HG03045 (cell line): ENCODE data around the gene BCAR1.
"Not testable (repeated sequence)": the region's sequence is repeated elsewhere in the genome, so short reads cannot be mapped to it uniquely, and the experiment has no call there.

ENCODE experiments used
- ATAC-seq: cut with Tn5 transposase; IDR thresholded peaks from one replicate; pipeline ENCODE4 v1.9.1; 2021; ENCODE audit warnings: mild to moderate bottlenecking, moderate library complexity; ENCODE audit not compliant: unreplicated experiment

The BCAR1 gene

DNA sequence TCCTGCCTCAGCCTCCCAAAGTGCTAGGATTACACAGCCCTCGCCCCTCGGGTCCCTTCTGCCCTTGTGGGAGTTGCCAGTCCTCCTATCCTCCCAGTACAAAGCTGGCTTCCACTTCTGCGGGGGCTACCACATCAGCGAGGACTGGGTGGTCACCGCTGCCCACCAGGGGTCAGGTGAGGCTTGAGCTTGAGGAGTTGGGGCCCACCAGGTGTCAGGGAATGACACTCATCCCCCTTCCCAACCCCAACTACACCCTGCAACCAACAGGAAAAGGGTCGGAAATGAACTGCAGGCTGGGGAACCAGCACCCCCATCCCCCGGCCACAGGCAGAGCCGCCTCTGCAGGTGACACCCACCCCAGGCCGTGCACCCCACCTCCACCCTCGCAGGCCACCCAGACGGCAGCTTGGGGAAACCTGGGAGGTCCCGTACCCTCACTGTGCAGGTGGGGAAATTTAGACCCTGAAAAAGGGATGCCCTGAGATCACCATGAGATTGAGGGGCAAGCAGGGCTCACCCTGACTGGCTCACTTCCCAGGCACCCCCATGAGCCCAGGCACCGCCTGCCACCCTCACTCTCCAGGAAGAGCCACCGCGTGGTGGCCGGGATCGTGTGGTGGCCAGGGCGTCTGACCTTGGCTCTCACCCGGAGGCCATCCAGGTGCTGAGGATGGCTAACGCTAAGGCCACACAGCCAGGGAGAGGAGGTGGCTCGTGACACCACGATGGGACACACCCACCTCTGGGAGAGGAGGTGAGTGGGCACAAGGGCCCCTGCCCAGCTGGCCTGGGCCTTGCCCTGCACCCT is 24.7 kb downstream of the BCAR1 start:
- no peak for ATAC-seq

DNA sequence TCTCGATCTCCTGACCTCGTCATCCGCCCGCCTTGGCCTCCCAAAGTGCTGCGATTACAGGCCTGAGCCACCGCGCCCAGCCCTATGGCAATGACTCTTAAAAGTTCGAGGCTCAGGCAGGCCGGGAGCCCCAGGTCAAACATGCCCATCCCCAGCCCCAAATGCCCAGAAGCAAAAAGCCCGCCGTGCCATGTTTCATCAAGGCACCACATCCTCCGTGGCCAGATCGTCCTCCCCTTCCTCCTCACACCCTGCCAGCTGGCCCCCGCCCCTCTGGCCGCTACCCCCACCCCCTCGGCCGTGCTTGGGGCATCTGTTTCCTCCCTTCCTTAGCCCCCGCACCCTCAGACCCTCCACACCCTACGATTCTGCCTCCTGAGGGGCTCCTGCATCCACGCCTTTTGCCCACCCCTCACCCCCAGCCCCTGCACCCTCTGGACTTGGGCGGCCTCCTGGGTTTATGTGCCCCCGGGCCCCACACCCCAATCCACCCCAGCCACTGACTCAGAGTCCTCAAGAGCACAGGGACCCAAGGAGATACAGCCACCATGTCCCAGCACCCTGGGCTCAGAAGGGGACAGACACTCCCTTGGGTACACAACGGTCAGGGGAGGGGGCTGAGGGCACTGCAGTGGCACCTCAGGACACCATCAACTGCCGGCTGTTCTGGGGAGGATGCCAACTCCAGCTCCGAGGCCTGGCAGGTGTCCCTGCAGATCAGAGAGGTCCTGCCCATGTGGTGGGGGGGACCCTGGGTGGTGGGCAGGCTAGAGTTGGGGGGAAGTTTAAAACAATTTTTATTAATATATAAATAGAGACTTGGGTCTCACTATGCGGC is 25.5 kb downstream of the BCAR1 start:
- ATAC-seq = no peak

DNA sequence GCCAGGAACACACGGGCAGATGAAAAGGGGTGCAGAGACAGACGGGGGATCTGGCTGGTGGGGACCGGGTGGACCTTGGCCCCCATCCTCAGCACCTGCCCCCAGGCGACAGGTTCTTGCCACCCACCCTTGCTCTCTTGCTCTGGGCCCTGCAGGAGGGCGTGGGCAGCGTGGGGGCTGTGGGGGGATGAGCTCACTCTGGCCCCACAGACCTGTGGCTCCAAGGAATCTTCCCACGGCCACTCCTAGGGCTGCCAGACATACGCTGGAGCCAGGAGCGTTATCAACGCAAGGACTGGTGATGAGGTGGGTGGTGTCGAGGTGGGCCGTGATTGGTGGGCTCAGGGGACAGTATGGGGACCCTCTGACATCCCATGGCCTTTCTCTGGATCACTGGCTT is 26.3 kb downstream of the BCAR1 start:
- ATAC-seq = no peak

DNA sequence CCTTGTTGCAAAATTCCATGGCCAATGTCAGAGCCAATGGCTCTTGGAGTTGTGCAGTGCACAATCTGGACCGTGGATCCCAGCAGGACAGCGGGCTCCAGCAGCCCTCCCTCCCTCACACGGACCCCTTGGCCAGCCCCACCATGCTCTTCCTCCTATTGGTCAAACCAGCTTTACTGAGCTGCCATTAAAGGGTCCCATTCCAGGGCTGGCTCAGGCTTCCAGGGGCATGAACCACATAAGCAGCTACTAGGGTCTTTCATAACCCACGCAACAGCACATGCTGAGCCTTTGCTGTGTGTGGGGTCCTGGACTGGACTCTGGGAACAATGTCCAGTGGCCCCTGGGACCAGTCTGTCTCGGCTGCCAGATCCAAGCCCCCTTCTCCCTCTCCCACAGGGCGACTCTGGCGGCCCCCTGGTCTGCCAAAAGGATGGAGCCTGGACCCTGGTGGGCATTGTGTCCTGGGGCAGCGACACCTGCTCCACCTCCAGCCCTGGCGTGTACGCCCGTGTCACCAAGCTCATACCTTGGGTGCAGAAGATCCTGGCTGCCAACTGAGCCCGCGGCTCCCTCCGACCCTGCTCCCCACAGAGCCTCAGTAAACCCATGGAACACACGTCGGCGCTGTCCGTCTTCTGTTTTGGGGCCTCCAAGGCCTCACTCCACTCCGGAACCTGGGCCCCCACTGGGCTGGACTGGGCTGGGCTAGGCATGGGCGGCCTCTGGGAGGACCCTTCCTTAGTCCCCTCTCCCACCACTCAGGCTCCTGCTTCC is 26.9 kb downstream of the BCAR1 start:
- ATAC-seq = no peak

DNA sequence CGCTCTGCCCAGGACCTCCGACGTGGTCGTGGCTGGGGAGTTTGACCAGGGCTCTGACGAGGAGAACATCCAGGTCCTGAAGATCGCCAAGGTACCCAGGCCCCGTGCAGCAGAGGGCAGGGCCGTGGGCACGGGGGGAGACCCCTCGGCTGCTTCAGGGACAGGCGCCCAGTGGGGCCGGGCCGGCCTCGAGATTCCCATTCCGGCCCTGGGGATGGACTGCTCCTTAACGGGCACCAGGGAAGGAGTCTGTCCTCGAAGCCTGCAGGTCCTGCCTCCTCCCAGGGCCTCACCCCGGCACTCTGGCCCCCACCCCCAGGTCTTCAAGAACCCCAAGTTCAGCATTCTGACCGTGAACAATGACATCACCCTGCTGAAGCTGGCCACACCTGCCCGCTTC is 28.3 kb downstream of the BCAR1 start:
- not testable (repeated sequence) for ATAC-seq

DNA sequence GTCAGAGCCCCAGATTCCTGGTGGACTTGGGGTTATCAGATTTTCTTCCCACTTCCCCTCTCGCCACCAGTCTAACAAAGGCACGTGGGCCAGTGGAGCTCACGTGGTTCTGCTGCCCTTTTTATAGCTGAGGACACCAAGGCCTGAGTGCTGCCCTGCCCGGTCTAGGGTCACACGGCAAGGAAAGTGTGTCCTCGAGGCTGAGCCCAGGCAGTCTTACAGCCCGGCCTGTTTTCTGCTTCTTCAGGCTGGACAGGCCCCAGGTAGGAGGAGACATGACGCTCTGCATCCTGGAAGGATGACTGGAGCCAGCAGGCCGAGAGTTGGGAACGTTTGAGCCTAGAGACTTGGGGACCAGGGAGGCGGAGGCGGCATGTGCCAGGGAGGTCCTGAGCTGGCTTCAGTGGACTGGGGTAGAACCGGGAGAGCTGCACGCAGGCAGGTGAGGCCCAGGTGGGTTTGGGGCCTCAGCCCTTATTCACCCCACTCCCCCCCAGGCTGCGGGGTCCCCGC is 29.1 kb downstream of the BCAR1 start:
- ATAC-seq = no peak

DNA sequence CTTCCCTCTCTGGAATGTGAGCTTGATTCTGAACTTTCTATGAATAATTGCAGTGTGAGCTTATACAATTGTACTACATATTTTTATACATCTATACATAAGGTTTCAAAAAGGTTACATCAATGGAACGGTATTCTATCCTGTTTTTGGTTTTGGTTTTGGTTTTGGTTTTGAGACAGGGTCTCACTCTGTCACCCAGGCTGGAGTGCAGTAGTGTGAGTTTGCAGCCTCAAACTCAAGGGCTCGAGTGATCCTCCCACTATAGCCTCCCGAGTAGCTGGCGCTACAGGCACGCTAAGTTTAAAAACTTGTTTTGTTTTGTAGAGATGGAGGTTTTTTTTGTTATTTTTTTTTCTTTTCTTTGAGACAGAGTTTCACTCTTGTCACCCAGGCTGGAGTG is 31.6 kb downstream of the BCAR1 start:
- peak; percentile 53 for ATAC-seq

GRCh38 chr16:75219088-75219487 is 32.3 kb downstream of the BCAR1 start:
- no peak for ATAC-seq

GRCh38 chr16:75218256-75219076 is 33.0 kb downstream of the BCAR1 start, which contains the start of gene CTRB1:
CTRB1 (plus strand) TSS chr16:75218988; CDS start chr16:75219008, 20 bp downstream.
- ATAC-seq = peak; percentile 53

GRCh38 chr16:75217389-75217851 is 34.0 kb downstream of the BCAR1 start:
- ATAC-seq = no peak

DNA sequence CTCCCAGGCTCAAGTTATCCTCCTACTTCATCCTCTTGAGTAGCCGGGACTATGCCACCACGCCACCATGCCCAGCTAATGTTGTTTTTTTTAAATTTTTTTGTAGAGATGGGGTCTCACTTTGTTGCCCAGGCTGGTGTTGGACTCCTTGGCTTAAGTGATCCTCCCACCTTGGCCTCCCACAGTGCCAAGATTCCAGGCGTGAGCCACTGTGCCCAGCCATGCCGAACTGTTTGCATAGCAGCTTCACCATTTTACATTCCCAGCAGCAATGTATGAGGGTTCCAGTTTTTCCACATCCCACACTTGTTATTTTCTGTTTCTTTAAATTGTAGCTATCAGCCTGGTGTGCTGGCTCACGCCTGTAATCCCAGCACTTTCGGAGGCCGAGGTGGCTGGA is 34.8 kb downstream of the BCAR1 start:
- ATAC-seq = no peak

GRCh38 chr16:75216127-75216526 is 35.3 kb downstream of the BCAR1 start:
- ATAC-seq = no peak

- not testable (repeated sequence) for ATAC-seq
Observed at GRCh38 chr16:75211286-75211685, 40.1 kb downstream of the BCAR1 start.

DNA sequence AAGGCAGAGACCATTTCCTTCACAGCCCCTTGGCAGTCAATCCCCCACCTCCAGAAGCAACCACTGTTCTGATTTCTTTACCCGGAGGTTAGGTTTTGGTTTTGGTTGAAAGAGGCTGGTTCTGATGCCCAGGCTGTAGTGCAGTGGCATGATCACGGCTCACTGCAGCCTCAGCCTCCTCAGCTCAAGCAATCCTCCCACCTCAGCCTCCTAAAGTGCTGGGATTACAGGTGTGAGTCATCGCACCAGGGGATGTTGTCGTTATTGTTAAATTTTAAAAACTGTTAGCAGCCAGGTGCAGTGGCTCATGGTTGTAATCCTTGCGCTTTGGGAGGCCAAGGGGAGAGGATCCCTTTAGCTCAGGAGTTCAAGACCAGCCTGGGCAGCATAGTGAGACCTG is 41.5 kb downstream of the BCAR1 start:
- no peak for ATAC-seq

DNA sequence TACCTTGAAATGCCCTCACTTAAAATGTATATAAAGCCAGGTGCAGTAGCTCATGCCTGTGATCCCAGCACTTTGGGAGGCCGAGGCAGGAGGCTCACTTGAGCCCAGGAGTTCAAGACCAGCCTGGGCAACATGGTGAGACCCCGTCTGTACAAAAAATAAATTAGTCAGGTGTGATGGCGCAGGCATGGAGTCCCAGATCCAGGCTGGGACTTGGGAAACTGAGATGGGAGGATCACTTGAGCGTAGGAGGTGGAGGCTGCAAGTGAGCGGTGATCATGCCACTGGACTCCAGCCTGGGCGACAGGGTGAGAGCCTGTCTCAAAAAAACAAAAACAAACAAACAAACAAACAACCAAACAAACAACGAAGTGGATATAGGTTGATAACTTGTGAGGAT is 41.9 kb downstream of the BCAR1 start:
- ATAC-seq = not testable (repeated sequence)

GRCh38 chr16:75208861-75209505 is 42.4 kb downstream of the BCAR1 start:
- no peak for ATAC-seq

DNA sequence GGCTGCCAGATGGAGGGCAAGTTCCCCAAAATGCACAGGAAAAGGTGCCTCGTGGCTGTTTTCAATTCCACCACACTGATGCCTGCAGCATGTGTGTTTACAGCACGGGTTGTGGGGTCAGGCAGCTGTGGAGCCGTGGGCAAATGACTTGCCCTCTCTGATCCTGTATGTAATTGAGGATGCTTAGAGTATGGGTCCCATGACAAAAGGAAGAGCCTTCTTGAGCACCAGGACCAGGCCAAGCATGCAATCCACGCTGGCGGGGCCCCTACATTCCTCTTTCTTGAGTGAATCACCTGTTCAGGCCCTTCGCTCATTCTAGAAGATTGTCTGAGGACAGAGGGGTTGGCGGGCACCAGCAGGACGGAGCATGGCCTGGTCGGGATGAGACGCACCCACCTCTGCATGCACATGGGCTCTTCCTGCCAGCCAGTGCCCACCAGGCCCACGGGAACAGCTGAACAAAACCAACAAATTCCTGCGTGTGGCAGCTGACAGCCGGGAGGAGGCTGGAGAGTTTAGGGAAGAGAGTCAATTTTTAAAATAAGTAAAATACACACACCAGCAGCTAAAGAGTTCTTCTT is 43.1 kb downstream of the BCAR1 start:
- ATAC-seq = no peak

- no peak for ATAC-seq
Observed at GRCh38 chr16:75207831-75208230, 43.6 kb downstream of the BCAR1 start.
